ENCODE data around the gene TIGD4. TPM values are rescaled to one million over a fixed set of nuclear protein-coding genes. Genes with fewer than 3 reads are reported as not detected.

TIGD4 gene
- total RNA-seq, 1 experiment from 2014 or later: 0.92 TPM

DNA sequence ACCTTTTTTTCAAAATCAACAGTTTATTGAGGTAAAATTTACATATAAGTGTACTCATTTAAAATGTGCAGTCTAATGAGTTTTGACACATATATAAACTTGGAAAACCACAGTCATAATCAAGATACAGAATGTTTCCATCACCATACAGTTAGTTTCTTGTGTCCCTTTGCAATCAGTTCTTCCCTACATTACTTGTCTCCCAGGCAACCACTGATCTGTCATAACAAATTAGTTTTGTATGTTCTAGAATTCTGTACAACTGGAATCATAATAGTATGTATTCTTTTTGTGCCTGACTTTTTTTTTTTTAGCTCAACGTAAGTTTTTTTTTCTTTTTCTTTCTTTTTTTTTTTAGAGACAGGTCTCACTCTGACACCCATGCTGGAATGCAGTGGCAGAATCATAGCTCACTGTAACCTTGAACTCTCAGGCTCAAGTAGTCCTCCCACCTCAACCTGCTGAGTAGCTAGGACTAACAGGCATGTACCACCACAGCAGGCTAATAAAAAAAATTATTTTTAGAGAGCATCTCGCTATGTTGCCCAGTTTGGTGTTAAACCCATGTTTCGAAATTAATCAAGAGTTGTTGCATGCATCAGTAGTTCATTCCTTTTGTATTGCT, 27.1 kb upstream of the TIGD4 start:
- Mint-ChIP-seq H3K4me1 (ENCODE audit: low read depth, unreplicated experiment) (peaks cover 30% of the 10 kb centered on the region), H3K27ac (ENCODE audit: unreplicated experiment) (no peak overlapping the region), H3K4me3 (ENCODE audit: low read depth, unreplicated experiment) (no peak overlapping the region), H3K27me3 (ENCODE audit: unreplicated experiment) (no peaks in the 10 kb centered on the region), H3K36me3 (ENCODE audit: insufficient read depth, unreplicated experiment) (peaks cover 4% of the 10 kb centered on the region), H3K9me3 (ENCODE audit: low read depth, unreplicated experiment) (peaks cover 2% of the 10 kb centered on the region)
- CTCF ChIA-PET: interaction anchor here (0.6 kb wide), 1 partner anchor 261 kb away, joined by 6 read pairs; no protein-coding TSS in a partner anchor
- TF ChIP-seq, protein P1, sequence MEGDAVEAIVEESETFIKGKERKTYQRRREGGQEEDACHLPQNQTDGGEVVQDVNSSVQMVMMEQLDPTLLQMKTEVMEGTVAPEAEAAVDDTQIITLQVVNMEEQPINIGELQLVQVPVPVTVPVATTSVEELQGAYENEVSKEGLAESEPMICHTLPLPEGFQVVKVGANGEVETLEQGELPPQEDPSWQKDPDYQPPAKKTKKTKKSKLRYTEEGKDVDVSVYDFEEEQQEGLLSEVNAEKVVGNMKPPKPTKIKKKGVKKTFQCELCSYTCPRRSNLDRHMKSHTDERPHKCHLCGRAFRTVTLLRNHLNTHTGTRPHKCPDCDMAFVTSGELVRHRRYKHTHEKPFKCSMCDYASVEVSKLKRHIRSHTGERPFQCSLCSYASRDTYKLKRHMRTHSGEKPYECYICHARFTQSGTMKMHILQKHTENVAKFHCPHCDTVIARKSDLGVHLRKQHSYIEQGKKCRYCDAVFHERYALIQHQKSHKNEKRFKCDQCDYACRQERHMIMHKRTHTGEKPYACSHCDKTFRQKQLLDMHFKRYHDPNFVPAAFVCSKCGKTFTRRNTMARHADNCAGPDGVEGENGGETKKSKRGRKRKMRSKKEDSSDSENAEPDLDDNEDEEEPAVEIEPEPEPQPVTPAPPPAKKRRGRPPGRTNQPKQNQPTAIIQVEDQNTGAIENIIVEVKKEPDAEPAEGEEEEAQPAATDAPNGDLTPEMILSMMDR (IDR thresholded peaks at IDR 0.05; ENCODE audit: unreplicated experiment): no peak
- intact Hi-C loops (cut with micrococcal nuclease; ENCODE audit: unreplicated experiment): no loop called here
- DNase-seq: no peak
- no TSS peak for BruUV-seq (replicated peaks)

DNA sequence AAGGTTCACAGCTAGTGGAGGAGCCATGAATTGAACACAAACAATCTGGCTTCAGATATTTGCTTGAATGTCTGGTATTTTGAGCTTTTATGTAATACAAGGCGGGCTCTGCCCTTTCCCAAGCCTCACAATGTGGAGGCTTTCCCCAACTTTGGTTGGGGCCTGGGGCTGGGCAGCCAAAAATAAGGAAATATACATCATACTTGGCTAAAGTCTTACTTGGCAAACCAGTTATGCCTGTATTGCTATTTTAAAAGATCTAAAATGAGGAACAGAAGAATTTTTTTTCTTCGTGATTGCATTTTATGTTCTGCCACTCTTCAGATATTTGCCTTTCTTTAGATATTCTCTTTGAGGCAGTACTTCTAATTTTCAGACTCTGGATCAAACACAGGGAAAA, 26.3 kb upstream of the TIGD4 start:
- TF ChIP-seq, protein P1 (IDR thresholded peaks at IDR 0.05; ENCODE audit: unreplicated experiment): no peak
- peaks cover 2% of the 10 kb centered on the region for H3K9me3 Mint-ChIP-seq (ENCODE audit: low read depth, unreplicated experiment)
- BruUV-seq (replicated peaks): no TSS peak
- CTCF ChIA-PET: no interaction called here
- intact Hi-C loops (cut with micrococcal nuclease; ENCODE audit: unreplicated experiment): no loop called here
- H3K4me1 Mint-ChIP-seq (ENCODE audit: low read depth, unreplicated experiment): peaks cover 22% of the 10 kb centered on the region
- no peak overlapping the region for H3K4me3 Mint-ChIP-seq (ENCODE audit: low read depth, unreplicated experiment)
- peak overlapping the region; percentile 58 for H3K27ac Mint-ChIP-seq (ENCODE audit: unreplicated experiment)
- no peak for DNase-seq
- no peaks in the 10 kb centered on the region for H3K27me3 Mint-ChIP-seq (ENCODE audit: unreplicated experiment)
- peaks cover 4% of the 10 kb centered on the region for H3K36me3 Mint-ChIP-seq (ENCODE audit: insufficient read depth, unreplicated experiment)

DNA sequence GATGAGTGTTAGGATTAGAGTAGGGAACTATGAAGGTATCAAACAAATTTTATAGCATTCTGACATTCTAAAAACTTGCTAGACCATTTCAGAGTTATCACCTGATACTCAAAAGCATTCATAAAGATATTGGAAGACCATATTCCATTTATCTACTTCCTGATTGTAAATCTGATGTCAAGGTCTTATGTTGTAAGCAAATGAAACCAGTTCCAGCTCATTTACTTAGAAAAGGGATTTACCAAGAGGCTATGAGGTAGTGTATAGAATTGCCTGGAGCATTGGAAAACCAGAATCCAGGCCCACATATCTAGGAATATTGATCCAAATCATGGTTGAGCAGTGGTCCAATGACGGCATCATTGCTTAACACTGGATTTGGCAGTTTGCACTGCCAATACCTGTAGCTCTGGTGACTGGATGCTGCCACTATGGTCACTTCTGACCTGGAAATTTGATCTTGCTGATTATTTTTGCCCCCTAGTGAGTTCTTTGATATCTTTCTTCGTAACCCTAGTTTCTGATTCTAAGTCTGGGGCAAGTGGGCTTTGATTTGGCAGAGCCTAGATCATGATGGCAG, 25.6 kb upstream of the TIGD4 start:
- CTCF ChIA-PET: no interaction called here
- DNase-seq: no peak
- no peaks in the 10 kb centered on the region for H3K27me3 Mint-ChIP-seq (ENCODE audit: unreplicated experiment)
- H3K4me3 Mint-ChIP-seq (ENCODE audit: low read depth, unreplicated experiment): no peak overlapping the region
- TF ChIP-seq, protein P1 (IDR thresholded peaks at IDR 0.05; ENCODE audit: unreplicated experiment): no peak
- BruUV-seq (replicated peaks): no TSS peak
- intact Hi-C loops (cut with micrococcal nuclease; ENCODE audit: unreplicated experiment): no loop called here
- H3K27ac Mint-ChIP-seq (ENCODE audit: unreplicated experiment): no peak overlapping the region
- peaks cover 18% of the 10 kb centered on the region for H3K4me1 Mint-ChIP-seq (ENCODE audit: low read depth, unreplicated experiment)
- H3K9me3 Mint-ChIP-seq (ENCODE audit: low read depth, unreplicated experiment): no peaks in the 10 kb centered on the region
- peaks cover 4% of the 10 kb centered on the region for H3K36me3 Mint-ChIP-seq (ENCODE audit: insufficient read depth, unreplicated experiment)

DNA sequence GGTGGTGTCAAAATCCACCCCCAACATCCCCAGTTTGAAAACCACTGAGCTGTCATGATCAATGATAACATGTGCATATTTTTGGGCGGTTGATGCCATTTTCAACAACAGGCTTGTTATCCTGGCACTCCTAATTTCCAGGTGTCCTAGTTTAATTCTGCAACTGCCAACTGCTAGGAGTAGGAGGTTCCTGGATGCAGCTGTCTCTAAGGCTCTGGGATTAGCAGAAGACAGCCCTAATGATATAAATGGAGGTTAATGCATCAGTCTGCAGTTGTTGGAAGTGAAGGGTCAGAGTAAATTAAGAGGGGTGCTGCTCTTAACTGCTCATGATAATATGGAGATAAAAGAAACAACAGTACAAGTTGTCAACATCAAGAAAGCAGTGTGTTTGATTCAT, 24.0 kb upstream of the TIGD4 start:
- CTCF ChIA-PET: no interaction called here
- peaks cover 4% of the 10 kb centered on the region for H3K36me3 Mint-ChIP-seq (ENCODE audit: insufficient read depth, unreplicated experiment)
- H3K27me3 Mint-ChIP-seq (ENCODE audit: unreplicated experiment): no peaks in the 10 kb centered on the region
- H3K27ac Mint-ChIP-seq (ENCODE audit: unreplicated experiment): no peak overlapping the region
- no TSS peak for BruUV-seq (replicated peaks)
- intact Hi-C loops (cut with micrococcal nuclease; ENCODE audit: unreplicated experiment): no loop called here
- TF ChIP-seq, protein P1 (IDR thresholded peaks at IDR 0.05; ENCODE audit: unreplicated experiment): no peak
- DNase-seq: no peak
- peaks cover 18% of the 10 kb centered on the region for H3K4me1 Mint-ChIP-seq (ENCODE audit: low read depth, unreplicated experiment)
- H3K4me3 Mint-ChIP-seq (ENCODE audit: low read depth, unreplicated experiment): no peak overlapping the region
- no peaks in the 10 kb centered on the region for H3K9me3 Mint-ChIP-seq (ENCODE audit: low read depth, unreplicated experiment)

Data from Calu3 (cell line).